Upper lobe of right lung (tissue), 1 donor: ENCODE measurements around the gene IFI44. TPM values are rescaled to one million over a fixed set of nuclear protein-coding genes. Genes with fewer than 3 reads are reported as not detected.

Experiments used
- ATAC-seq: fragments of 200-7000 bp; cut with Tn5 transposase; one replicate; pipeline ENCODE4 v1.9.1; 2020; ENCODE audit warnings: mild to moderate bottlenecking, moderate library complexity
- DNase-seq: peaks from one replicate; pipeline ENCODE4 v3.0.0-alpha.2; 2020
- H3K27ac ChIP-seq: fragments of 200-600 bp; one replicate; pipeline ENCODE4 v1.8.0; 2022
- H3K27me3 ChIP-seq: fragments of 200-600 bp; one replicate; pipeline ENCODE4 v1.8.0; 2022; ENCODE audit warnings: mild to moderate bottlenecking
- H3K36me3 ChIP-seq: fragments of 200-600 bp; one replicate; pipeline ENCODE4 v1.8.0; 2022
- H3K4me1 ChIP-seq: fragments of 200-600 bp; one replicate; pipeline ENCODE4 v1.8.0; 2022
- H3K4me3 ChIP-seq: fragments of 200-600 bp; one replicate; pipeline ENCODE4 v1.8.0; 2022; ENCODE audit warnings: mild to moderate bottlenecking
- H3K9me3 ChIP-seq: fragments of 200-600 bp; one replicate; pipeline ENCODE4 v1.8.0; 2022
- intact Hi-C: fragments of 100-400 bp; cut with DNase I; formaldehyde crosslinking; loops from one replicate; pipeline ENCODE4 v1.11.0; 2022
- total RNA-seq: library from RNA; stranded (reverse); fragmentation: NEBNext Ultra II Directional; extraction: Animal tissue kit (Norgen Biotek cat#: 25700); gene quantifications from one replicate; pipeline ENCODE4 v1.2.1, GENCODE V29; 2021
- TF ChIP-seq, protein P1 (sequence below): fragments of 200-600 bp; IDR thresholded peaks from one replicate; pipeline ENCODE4 v1.8.0; 2022; ENCODE audit warnings: antibody characterized with exemption
- donor health status: DM: no; HTN: yes; CAD: no; lungs with severe emphysema.

IFI44 gene
- total RNA-seq, 1 donor from 2014 or later = 63.2 TPM

GRCh38 chr1:78607334-78607927 lies 42.2 kb upstream of the IFI44 start:
- H3K27ac ChIP-seq = no peak overlapping the region
- no peak for ATAC-seq
- TF ChIP-seq, protein P1, sequence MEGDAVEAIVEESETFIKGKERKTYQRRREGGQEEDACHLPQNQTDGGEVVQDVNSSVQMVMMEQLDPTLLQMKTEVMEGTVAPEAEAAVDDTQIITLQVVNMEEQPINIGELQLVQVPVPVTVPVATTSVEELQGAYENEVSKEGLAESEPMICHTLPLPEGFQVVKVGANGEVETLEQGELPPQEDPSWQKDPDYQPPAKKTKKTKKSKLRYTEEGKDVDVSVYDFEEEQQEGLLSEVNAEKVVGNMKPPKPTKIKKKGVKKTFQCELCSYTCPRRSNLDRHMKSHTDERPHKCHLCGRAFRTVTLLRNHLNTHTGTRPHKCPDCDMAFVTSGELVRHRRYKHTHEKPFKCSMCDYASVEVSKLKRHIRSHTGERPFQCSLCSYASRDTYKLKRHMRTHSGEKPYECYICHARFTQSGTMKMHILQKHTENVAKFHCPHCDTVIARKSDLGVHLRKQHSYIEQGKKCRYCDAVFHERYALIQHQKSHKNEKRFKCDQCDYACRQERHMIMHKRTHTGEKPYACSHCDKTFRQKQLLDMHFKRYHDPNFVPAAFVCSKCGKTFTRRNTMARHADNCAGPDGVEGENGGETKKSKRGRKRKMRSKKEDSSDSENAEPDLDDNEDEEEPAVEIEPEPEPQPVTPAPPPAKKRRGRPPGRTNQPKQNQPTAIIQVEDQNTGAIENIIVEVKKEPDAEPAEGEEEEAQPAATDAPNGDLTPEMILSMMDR = peak; percentile 62
- H3K36me3 ChIP-seq = no peaks in the 10 kb centered on the region
- no peaks in the 10 kb centered on the region for H3K4me1 ChIP-seq
- no peak for DNase-seq
- intact Hi-C loops = no loop called here
- H3K4me3 ChIP-seq = no peak overlapping the region
- no peaks in the 10 kb centered on the region for H3K9me3 ChIP-seq
- H3K27me3 ChIP-seq = no peaks in the 10 kb centered on the region

DNA sequence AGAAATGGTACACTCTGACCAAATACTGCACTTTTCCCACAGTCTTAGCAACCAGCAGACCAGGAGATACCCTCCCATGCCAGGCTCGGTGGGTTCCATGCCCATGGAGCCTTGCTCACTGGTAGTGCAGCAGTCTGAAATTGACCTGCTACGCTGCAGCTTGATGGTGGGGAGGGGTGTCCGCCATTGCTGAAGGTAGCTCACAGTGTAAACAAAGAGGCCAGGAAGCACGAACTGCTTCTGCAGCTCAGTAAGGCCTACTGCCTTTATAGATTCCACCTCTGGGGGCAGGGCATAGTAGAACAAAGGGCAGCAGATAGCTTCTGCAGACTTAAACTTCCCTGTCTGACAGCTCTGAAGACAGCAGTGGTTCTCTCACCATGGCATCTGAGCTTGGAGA lies 41.7 kb upstream of the IFI44 start:
- Histone ChIP-seq H3K4me3 (no peak overlapping the region), H3K27me3 (no peaks in the 10 kb centered on the region), H3K4me1 (no peaks in the 10 kb centered on the region), H3K27ac (no peak overlapping the region), H3K36me3 (no peaks in the 10 kb centered on the region), H3K9me3 (no peaks in the 10 kb centered on the region)
- TF ChIP-seq, protein P1 = no peak
- DNase-seq (no peak), ATAC-seq (no peak)
- intact Hi-C loops = no loop called here

GRCh38 chr1:78617615-78618026 lies 32.0 kb upstream of the IFI44 start:
- ATAC-seq (peak; percentile 97), DNase-seq (peak; percentile 71)
- H3K4me1 ChIP-seq = peaks cover 9% of the 10 kb centered on the region
- H3K36me3 ChIP-seq = no peaks in the 10 kb centered on the region
- no peaks in the 10 kb centered on the region for H3K9me3 ChIP-seq
- H3K27me3 ChIP-seq = no peaks in the 10 kb centered on the region
- TF ChIP-seq, protein P1 = peak; percentile 89
- H3K4me3 ChIP-seq = no peak overlapping the region
- intact Hi-C loops = loop anchor here (10.0 kb wide), 1 partner anchor 57 kb away; no protein-coding TSS in a partner anchor
- no peak overlapping the region for H3K27ac ChIP-seq

DNA sequence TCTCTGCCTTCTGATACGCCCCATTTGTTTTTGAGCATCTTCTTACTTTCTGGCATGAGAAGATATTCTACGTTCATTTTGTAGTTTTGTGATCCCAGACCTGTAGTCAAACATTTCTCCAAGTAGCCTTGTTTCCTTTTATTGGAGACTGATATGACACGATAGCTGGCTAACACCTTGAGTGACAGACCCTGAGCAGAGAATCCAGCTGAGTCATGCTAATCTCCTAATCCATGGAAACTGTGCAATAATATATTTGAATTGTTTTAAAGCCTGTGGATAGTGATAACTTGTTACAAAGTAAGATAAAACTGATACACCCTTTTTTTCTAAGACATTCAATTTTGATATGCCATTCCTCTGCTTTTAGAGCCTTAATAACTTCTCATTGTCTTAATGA lies 30.6 kb upstream of the IFI44 start:
- Histone ChIP-seq H3K27me3 (no peaks in the 10 kb centered on the region), H3K36me3 (no peaks in the 10 kb centered on the region), H3K4me3 (peak overlapping the region; percentile 43), H3K27ac (peak overlapping the region; percentile 81), H3K9me3 (no peaks in the 10 kb centered on the region), H3K4me1 (peaks cover 9% of the 10 kb centered on the region)
- TF ChIP-seq, protein P1 = no peak
- DNase-seq = no peak
- no peak for ATAC-seq
- intact Hi-C loops = loop anchor here (10.0 kb wide), 1 partner anchor 56 kb away; no protein-coding TSS in a partner anchor

- peak overlapping the region; percentile 81 for H3K27ac ChIP-seq
- peak; percentile 6 for ATAC-seq
- H3K4me3 ChIP-seq = peak overlapping the region; percentile 43
- no peak for DNase-seq
- TF ChIP-seq, protein P1 = no peak
- intact Hi-C loops = loop anchor here (10.0 kb wide), 1 partner anchor 55 kb away; no protein-coding TSS in a partner anchor
- no peaks in the 10 kb centered on the region for H3K9me3 ChIP-seq
- H3K36me3 ChIP-seq = no peaks in the 10 kb centered on the region
- H3K27me3 ChIP-seq = no peaks in the 10 kb centered on the region
- H3K4me1 ChIP-seq = peaks cover 9% of the 10 kb centered on the region
Observed at GRCh38 chr1:78619446-78619802, 30.2 kb upstream of the IFI44 start.
